HG02763 (cell line): ENCODE results near the gene CLSTN3.
"Not testable (repeated sequence)": the region's sequence is repeated elsewhere in the genome, so short reads cannot be mapped to it uniquely, and the experiment has no call there.

ENCODE experiments used
- ATAC-seq: cut with Tn5 transposase; IDR thresholded peaks from one replicate; pipeline ENCODE4 v1.9.1; 2021; ENCODE audit warnings: mild to moderate bottlenecking, moderate library complexity; ENCODE audit not compliant: unreplicated experiment

CLSTN3 gene

GRCh38 chr12:7103837-7104584, 26.2 kb upstream of the CLSTN3 start:
- no peak for ATAC-seq

- no peak for ATAC-seq
Observed at GRCh38 chr12:7106082-7106481, 24.1 kb upstream of the CLSTN3 start.

- ATAC-seq, result not testable (repeated sequence)
Observed at GRCh38 chr12:7107181-7107580, 23.0 kb upstream of the CLSTN3 start.

GRCh38 chr12:7107636-7108002, 22.6 kb upstream of the CLSTN3 start:
- ATAC-seq, result no peak

- ATAC-seq, result peak; percentile 83
Observed at GRCh38 chr12:7108003-7108795, 22.0 kb upstream of the CLSTN3 start.

GRCh38 chr12:7108796-7109571, 21.2 kb upstream of the CLSTN3 start, which contains the start of gene C1RL:
Gene C1RL (minus strand): TSS chr12:7109214. CDS start chr12:7109180, 34 bp downstream.
- ATAC-seq, result no peak

- ATAC-seq, result no peak
Observed at GRCh38 chr12:7109572-7109920, 20.6 kb upstream of the CLSTN3 start.

GRCh38 chr12:7110661-7111060, 19.5 kb upstream of the CLSTN3 start:
- no peak for ATAC-seq

GRCh38 chr12:7112041-7112440, 18.1 kb upstream of the CLSTN3 start:
- no peak for ATAC-seq

- no peak for ATAC-seq
Observed at GRCh38 chr12:7113389-7113871, 16.7 kb upstream of the CLSTN3 start.

GRCh38 chr12:7114008-7114407, 16.2 kb upstream of the CLSTN3 start:
- ATAC-seq, result no peak

- ATAC-seq, result no peak
Observed at GRCh38 chr12:7114851-7115250, 15.3 kb upstream of the CLSTN3 start.

- no peak for ATAC-seq
Observed at GRCh38 chr12:7116196-7116595, 14.0 kb upstream of the CLSTN3 start.

- no peak for ATAC-seq
Observed at GRCh38 chr12:7116916-7117315, 13.3 kb upstream of the CLSTN3 start.

- ATAC-seq, result no peak
Observed at GRCh38 chr12:7117670-7118069, 12.5 kb upstream of the CLSTN3 start.

GRCh38 chr12:7118881-7119280, 11.3 kb upstream of the CLSTN3 start:
- no peak for ATAC-seq

- ATAC-seq, result no peak
Observed at GRCh38 chr12:7120166-7120565, 10.0 kb upstream of the CLSTN3 start.

- ATAC-seq, result no peak
Observed at GRCh38 chr12:7121324-7121723, 8.8 kb upstream of the CLSTN3 start.

GRCh38 chr12:7122811-7123769, 7.1 kb upstream of the CLSTN3 start:
- no peak for ATAC-seq

- no peak for ATAC-seq
Observed at GRCh38 chr12:7123806-7124522, 6.2 kb upstream of the CLSTN3 start.
